Esophagus squamous epithelium (tissue), 5 donors: Measurements from ENCODE around the gene PKHD1. TPM values are rescaled to one million over a fixed set of nuclear protein-coding genes. Genes with fewer than 3 reads are reported as not detected.

ENCODE experiments used
- DNase-seq: peaks from one replicate; lab custom pipeline; 2025; lab: John Stamatoyannopoulos, UW
- H3K27ac ChIP-seq, 4 donors: fragments of 200-600 bp; sonication (generic); one replicate each; pipeline ENCODE4 v1.5.1; 2016 to 2019; ENCODE audit warnings: mild to moderate bottlenecking in 1 of 4
- H3K27me3 ChIP-seq, 4 donors: fragments of 200-600 bp; sonication (generic); 1 replicate in 3 of 4; 2 replicates in 1 of 4; pipeline versions ENCODE4 v1.5.1 to v1.6.0; 2017 to 2021; ENCODE audit warnings: antibody characterized with exemption in 1 of 4
- H3K36me3 ChIP-seq, 3 donors: fragments of 200-600 bp; sonication (generic); one replicate each; pipeline ENCODE4 v1.5.1; 2016 to 2019
- H3K4me1 ChIP-seq, 3 donors: fragments of 200-600 bp; sonication (generic); one replicate each; pipeline ENCODE4 v1.5.1; 2017 to 2019
- H3K4me3 ChIP-seq, 4 donors: fragments of 200-600 bp; sonication (generic); 1 replicate in 3 of 4; 2 replicates in 1 of 4; pipeline ENCODE4 v1.5.1; 2016 to 2019; ENCODE audit warnings: mild to moderate bottlenecking in 2 of 4, moderate library complexity in 1 of 4
- H3K9me3 ChIP-seq, 3 donors: fragments of 200-600 bp; sonication (generic); one replicate each; pipeline ENCODE4 v1.5.1; 2016 to 2019
- POLR2A ChIP-seq, 4 donors: fragments of 450-650 bp; IDR thresholded peaks; one replicate each; pipeline ENCODE4 v1.6.1; 2017; ENCODE audit warnings: antibody characterized with exemption in 4 of 4, mild to moderate bottlenecking in 4 of 4, moderate library complexity in 3 of 4
- WGBS, 2 donors: methylation state at CpG; one replicate each; pipeline ENCODE4 v1.1.5; 2018; 5-methylcytosine and 5-hydroxymethylcytosine counted together
- intact Hi-C: fragments of 100-400 bp; cut with DNase I; formaldehyde crosslinking; loops from one replicate; pipeline ENCODE4 v1.15.0; 2022
- total RNA-seq, 4 donors: library from RNA; depleted of rRNA; stranded (reverse); fragments of >200 nt; gene quantifications; one replicate each; pipeline ENCODE4 v1.1.0, GENCODE V29; 2016
- TF ChIP-seq, protein P1 (sequence below), 6 experiments: fragments of 450-650 bp in 4 of 6; fragments of 200-600 bp in 2 of 6; sonication (generic) in 2 of 6; IDR thresholded peaks; one replicate each; pipeline ENCODE4 v1.5.1; 2016 to 2019; ENCODE audit warnings: antibody characterized with exemption in 6 of 6, mild to moderate bottlenecking in 4 of 6, moderate library complexity in 4 of 6
- donor health status: DM: yes; HTN: yes; CAD: no.

The PKHD1 gene
- total RNA-seq, 4 donors from 2014 or later = 0.04 TPM; not detected in 3

- Histone ChIP-seq H3K27ac (no peak overlapping the region), H3K4me3 (no peak overlapping the region), H3K9me3 (no peaks in the 10 kb centered on the region), H3K4me1 (no peaks in the 10 kb centered on the region), H3K27me3 (no peaks in the 10 kb centered on the region), H3K36me3 (no peaks in the 10 kb centered on the region)
- DNase-seq = no peak
- no peak for TF ChIP-seq POLR2A (IDR thresholded peaks at IDR 0.05)
- TF ChIP-seq, protein P1, sequence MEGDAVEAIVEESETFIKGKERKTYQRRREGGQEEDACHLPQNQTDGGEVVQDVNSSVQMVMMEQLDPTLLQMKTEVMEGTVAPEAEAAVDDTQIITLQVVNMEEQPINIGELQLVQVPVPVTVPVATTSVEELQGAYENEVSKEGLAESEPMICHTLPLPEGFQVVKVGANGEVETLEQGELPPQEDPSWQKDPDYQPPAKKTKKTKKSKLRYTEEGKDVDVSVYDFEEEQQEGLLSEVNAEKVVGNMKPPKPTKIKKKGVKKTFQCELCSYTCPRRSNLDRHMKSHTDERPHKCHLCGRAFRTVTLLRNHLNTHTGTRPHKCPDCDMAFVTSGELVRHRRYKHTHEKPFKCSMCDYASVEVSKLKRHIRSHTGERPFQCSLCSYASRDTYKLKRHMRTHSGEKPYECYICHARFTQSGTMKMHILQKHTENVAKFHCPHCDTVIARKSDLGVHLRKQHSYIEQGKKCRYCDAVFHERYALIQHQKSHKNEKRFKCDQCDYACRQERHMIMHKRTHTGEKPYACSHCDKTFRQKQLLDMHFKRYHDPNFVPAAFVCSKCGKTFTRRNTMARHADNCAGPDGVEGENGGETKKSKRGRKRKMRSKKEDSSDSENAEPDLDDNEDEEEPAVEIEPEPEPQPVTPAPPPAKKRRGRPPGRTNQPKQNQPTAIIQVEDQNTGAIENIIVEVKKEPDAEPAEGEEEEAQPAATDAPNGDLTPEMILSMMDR (IDR thresholded peaks at IDR 0.05) = no peak
- intact Hi-C loops = no loop called here
These were observed 266.9 kb downstream of the PKHD1 start for GRCh38 chr6:51820555-51820954.

DNA sequence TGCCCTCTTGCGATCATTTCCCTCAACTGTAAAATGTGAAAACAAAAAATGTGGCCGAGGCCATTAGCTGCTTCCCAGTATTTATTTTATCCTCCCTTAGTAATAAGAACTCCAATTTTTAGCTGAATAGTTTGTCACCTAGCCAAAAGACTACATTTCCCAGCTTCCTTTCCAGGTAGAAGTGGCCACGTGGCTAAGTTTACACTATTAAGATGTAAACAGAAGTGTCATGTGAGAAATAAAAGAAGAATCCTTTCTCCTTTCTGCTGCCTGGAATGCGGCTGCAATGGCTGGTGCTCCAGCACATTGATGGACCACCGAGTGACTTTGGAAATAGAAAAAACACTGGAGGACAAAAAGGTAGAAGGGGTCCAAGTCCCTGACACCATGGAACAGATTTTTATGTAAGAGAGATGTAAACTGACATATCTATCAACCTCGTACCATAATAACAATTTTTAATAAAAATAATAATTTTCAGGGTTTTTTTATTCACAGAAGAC lies 268.8 kb downstream of the PKHD1 start:
- Histone ChIP-seq H3K27ac (no peak overlapping the region), H3K27me3 (no peaks in the 10 kb centered on the region), H3K36me3 (no peaks in the 10 kb centered on the region), H3K4me1 (no peaks in the 10 kb centered on the region), H3K9me3 (no peaks in the 10 kb centered on the region), H3K4me3 (no peak overlapping the region)
- no peak for DNase-seq
- WGBS, 2 donors = 51 to 57% methylated on average over 6 of the region's 6 CpGs
- TF ChIP-seq POLR2A (IDR thresholded peaks at IDR 0.05) = no peak
- TF ChIP-seq, protein P1 (IDR thresholded peaks at IDR 0.05) = no peak
- intact Hi-C loops = no loop called here

DNA sequence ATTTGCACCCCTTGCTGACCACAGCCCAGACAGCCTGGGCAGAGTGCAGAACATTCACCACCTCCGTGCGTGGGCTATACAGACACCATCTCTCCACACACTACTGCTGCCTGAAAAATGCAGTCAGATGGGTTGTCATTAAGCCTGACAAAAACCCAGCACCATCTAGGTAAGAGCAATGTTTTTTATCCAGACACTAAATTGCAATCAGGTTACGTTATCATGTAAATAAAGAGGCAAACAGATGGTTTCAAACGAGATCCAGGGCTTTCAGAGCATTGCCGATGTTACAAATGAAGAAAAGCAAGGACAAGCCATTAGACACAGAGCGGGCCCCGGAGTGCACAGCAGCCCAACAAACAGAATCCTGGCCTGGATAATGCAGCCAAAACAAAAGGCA lies 269.6 kb downstream of the PKHD1 start:
- Histone ChIP-seq H3K4me1 (no peaks in the 10 kb centered on the region), H3K27me3 (no peaks in the 10 kb centered on the region), H3K9me3 (no peaks in the 10 kb centered on the region), H3K27ac (no peak overlapping the region), H3K4me3 (no peak overlapping the region), H3K36me3 (no peaks in the 10 kb centered on the region)
- intact Hi-C loops = no loop called here
- DNase-seq = no peak
- no peak for TF ChIP-seq POLR2A (IDR thresholded peaks at IDR 0.05)
- TF ChIP-seq, protein P1 (IDR thresholded peaks at IDR 0.05) = no peak
- WGBS, 2 donors = 71 to 85% methylated on average over 5 to 7 of the region's 7 CpGs

GRCh38 chr6:51814418-51814817 lies 273.0 kb downstream of the PKHD1 start:
- no peaks in the 10 kb centered on the region for H3K4me1 ChIP-seq
- no peak for TF ChIP-seq POLR2A (IDR thresholded peaks at IDR 0.05)
- TF ChIP-seq, protein P1 (IDR thresholded peaks at IDR 0.05) = no peak
- no peak overlapping the region for H3K4me3 ChIP-seq
- H3K9me3 ChIP-seq = peaks cover 0 to 4% (median 0%) of the 10 kb centered on the region in 3 donors
- DNase-seq = no peak
- H3K27ac ChIP-seq = no peak overlapping the region
- no peaks in the 10 kb centered on the region for H3K36me3 ChIP-seq
- WGBS, 2 donors = 20 to 33% methylated on average over 1 of the region's 1 CpG
- no peaks in the 10 kb centered on the region for H3K27me3 ChIP-seq
- intact Hi-C loops = no loop called here

DNA sequence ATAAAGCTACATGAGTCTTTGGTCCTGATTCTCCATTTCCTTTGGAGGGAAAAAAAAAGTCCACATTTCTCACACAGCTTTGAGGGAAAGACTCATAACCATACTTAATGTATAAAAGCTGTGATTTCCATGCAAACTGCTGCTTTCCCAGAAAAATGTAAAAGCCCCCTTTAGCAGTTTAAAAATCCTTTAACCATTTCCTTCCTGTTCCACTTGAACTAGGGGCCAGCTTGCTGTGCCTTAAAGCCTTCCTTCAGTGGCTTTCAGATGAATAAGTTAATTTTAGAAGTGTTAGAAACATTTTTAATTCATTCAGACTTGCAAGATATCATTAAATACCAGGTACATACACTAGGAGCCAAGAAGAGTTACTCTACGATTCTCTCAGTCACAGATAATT lies 273.5 kb downstream of the PKHD1 start:
- Histone ChIP-seq H3K4me1 (no peaks in the 10 kb centered on the region), H3K27me3 (no peaks in the 10 kb centered on the region), H3K27ac (no peak overlapping the region), H3K36me3 (no peaks in the 10 kb centered on the region), H3K9me3 (peaks cover 0 to 4% (median 0%) of the 10 kb centered on the region in 3 donors), H3K4me3 (no peak overlapping the region)
- WGBS, 2 donors = 35 to 54% methylated on average over 1 of the region's 1 CpG
- intact Hi-C loops = no loop called here
- TF ChIP-seq, protein P1 (IDR thresholded peaks at IDR 0.05) = no peak
- no peak for TF ChIP-seq POLR2A (IDR thresholded peaks at IDR 0.05)
- DNase-seq = no peak
